K562 (cell line): Measurements from ENCODE around the gene RBMS3. TPM values are rescaled to one million over a fixed set of nuclear protein-coding genes. Genes with fewer than 3 reads are reported as not detected.

Experiments used
- ATAC-seq: fragments of 200-7000 bp; cut with Tn5 transposase; 3 replicates; pipeline ENCODE4 v1.9.1; 2020; ENCODE audit warnings: moderate library complexity
- BruUV-seq: library from RNA; stranded (reverse); fragments of 400-500 nt; replicated peaks from 2 replicates; lab custom pipeline; 2021; lab: Mats Ljungman, UMichigan
- CTCF ChIA-PET: fragments of 300-600 bp; formaldehyde crosslinking; extraction: SDS; loops from one replicate; lab custom pipeline; 2021; ENCODE audit warnings: low intra/inter-chr PET ratio; lab: Yijun Ruan, JAX
- POLR2A ChIA-PET: fragments of 300-600, 350-650 bp; sonication (Branson Sonifier 250); formaldehyde crosslinking; extraction: SDS; loops from one replicate; lab custom pipeline; 2021; ENCODE audit warnings: antibody characterized with exemption, inconsistent platforms; lab: Yijun Ruan, JAX
- DNase-seq, 4 experiments: peaks; one replicate each; pipeline versions ENCODE4 v3.0.0 to v3.0.0-alpha.2; 2011 to 2018; ENCODE audit warnings: low spot score in 3 of 4, mixed read lengths in 3 of 4; ENCODE audit errors: extremely low read depth in 1 of 4
- FAIRE-seq: peaks from 2 replicates; lab custom pipeline; 2011; peaks lifted over from hg19 to GRCh38; lab: Jason Lieb, UNC
- H2AFZ ChIP-seq: 2 replicates; pipeline ENCODE4 v1.6.0; 2011; ENCODE audit warnings: low read depth, low read length, control low read depth, inconsistent platforms
- H3K27ac ChIP-seq: fragments of 200-600 bp; 3 replicates; pipeline ENCODE4 v1.8.0; 2011; ENCODE audit warnings: low read depth, mild to moderate bottlenecking, control low read depth, inconsistent platforms, low read length, moderate library complexity, mixed read lengths; ENCODE audit errors: extremely low read depth
- H3K27me3 ChIP-seq, 2 experiments: fragments of 300-600 bp in 1 of 2; 2 replicates in 1 of 2; 3 replicates in 1 of 2; pipeline versions ENCODE4 v1.6.0 to v1.8.0; 2011; ENCODE audit warnings: inconsistent platforms in 2 of 2, low read length in 2 of 2, mild to moderate bottlenecking in 1 of 2, mixed read lengths in 1 of 2, moderate library complexity in 1 of 2; ENCODE audit not compliant: control insufficient read depth in 2 of 2, insufficient read depth in 2 of 2
- H3K36me3 ChIP-seq: fragments of 300-600 bp; 3 replicates; pipeline ENCODE4 v1.8.0; 2011; ENCODE audit warnings: mild to moderate bottlenecking, low read length, inconsistent platforms; ENCODE audit not compliant: control insufficient read depth, insufficient read depth
- H3K4me1 ChIP-seq, 2 experiments: fragments of 200-600 bp in 1 of 2; replicated peaks in 1 of 2; 2 replicates in 1 of 2; 3 replicates in 1 of 2; pipeline versions ENCODE4 v1.5.1 to v1.8.0; 2011; ENCODE audit warnings: inconsistent platforms in 2 of 2, low read length in 2 of 2, mild to moderate bottlenecking in 1 of 2, mixed read lengths in 1 of 2, moderate library complexity in 1 of 2; ENCODE audit not compliant: control insufficient read depth in 2 of 2, insufficient read depth in 2 of 2
- H3K4me2 ChIP-seq: 2 replicates; pipeline ENCODE4 v1.6.1; 2011; ENCODE audit warnings: low read length, control low read depth, inconsistent platforms, mixed read lengths; ENCODE audit not compliant: insufficient read depth
- H3K4me3 ChIP-seq: fragments of 200-600 bp; sonication (generic), shearing (Covaris generic); 2 replicates; pipeline ENCODE4 v1.5.1; 2016; ENCODE audit warnings: control low read depth, inconsistent platforms
- H3K79me2 ChIP-seq: fragments of 200-600 bp; 3 replicates; pipeline ENCODE4 v1.8.0; 2011; ENCODE audit warnings: low read length, inconsistent platforms; ENCODE audit not compliant: control insufficient read depth, insufficient read depth
- H3K9ac ChIP-seq, 2 experiments: 2 replicates each; pipeline versions ENCODE4 v1.6.0 to v1.6.1; 2011; ENCODE audit warnings: low read depth in 2 of 2, low read length in 2 of 2, control low read depth in 1 of 2, inconsistent platforms in 1 of 2, mild to moderate bottlenecking in 1 of 2, mixed read lengths in 1 of 2; ENCODE audit not compliant: insufficient read depth in 1 of 2
- H3K9me1 ChIP-seq: one replicate; pipeline ENCODE4 v1.6.0; 2011; ENCODE audit warnings: inconsistent platforms, mild to moderate bottlenecking, low read length, moderate library complexity; ENCODE audit not compliant: control insufficient read depth, insufficient read depth
- H3K9me3 ChIP-seq: replicated peaks from 2 replicates; pipeline ENCODE4 v1.5.1; 2011; ENCODE audit warnings: low read depth, low read length, inconsistent platforms; ENCODE audit not compliant: control insufficient read depth, insufficient read depth
- H4K20me1 ChIP-seq: replicated peaks from 2 replicates; pipeline ENCODE4 v1.6.1; 2011; ENCODE audit warnings: low read length, inconsistent platforms, mixed read lengths; ENCODE audit not compliant: control insufficient read depth, insufficient read depth
- CEBPG ChIP-seq, 3 experiments: fragments of 200-800 bp in 1 of 3; sonication (Bioruptor generic) in 1 of 3; sonication (generic) in 1 of 3; formaldehyde crosslinking in 1 of 3; IDR thresholded peaks in 2 of 3; conservative IDR thresholded peaks in 1 of 3; 2 replicates each; pipeline versions ENCODE4 v1.6.1 to v1.8.0; 2016 to 2022; ENCODE audit warnings: missing compliant biosample characterization in 2 of 3, missing genetic modification characterization in 2 of 3, mild to moderate bottlenecking in 1 of 3, missing genetic modification reagents in 1 of 3
- HLTF ChIP-seq: fragments of 450-650 bp; IDR thresholded peaks from 2 replicates; pipeline ENCODE4 v1.6.1; 2016
- REST ChIP-seq, 2 experiments: fragments of 450-650 bp; formaldehyde crosslinking in 1 of 2; IDR thresholded peaks; 2 replicates each; pipeline versions ENCODE4 v1.4.0 to v1.6.1; 2014 to 2020; ENCODE audit warnings: mild to moderate bottlenecking in 2 of 2, borderline replicate concordance in 1 of 2, low read depth in 1 of 2
- SMARCE1 ChIP-seq: fragments of 450-650 bp; IDR thresholded peaks from 2 replicates; pipeline ENCODE4 v1.7.1; 2016; ENCODE audit warnings: mild to moderate bottlenecking
- SNRNP70 ChIP-seq: fragments of 200-400 bp; formaldehyde crosslinking; optimal IDR thresholded peaks from 2 replicates; pipeline ENCODE3; 2017; ENCODE audit warnings: low read depth, low read length
- TAF9B ChIP-seq: fragments of 450-650 bp; IDR thresholded peaks from 2 replicates; pipeline ENCODE4 v1.6.1; 2018; ENCODE audit warnings: mild to moderate bottlenecking; ENCODE audit not compliant: partially characterized antibody
- ZNF551 ChIP-seq: fragments of 250-450 bp; sonication (Bioruptor Pico); IDR thresholded peaks from 2 replicates; pipeline ENCODE4 v1.5.0; 2021; ENCODE audit warnings: mild to moderate bottlenecking, moderate library complexity
- WGBS: fragments of 100-300 bp; shearing (Covaris generic); methylation state at CpG from one replicate; pipeline ENCODE4 v1.1.6; 2016; ENCODE audit warnings: low coverage, mixed read lengths; ENCODE audit not compliant: insufficient coverage; ENCODE audit errors: missing lambda C conversion rate; 5-methylcytosine and 5-hydroxymethylcytosine counted together
- in situ Hi-C: fragments of 300-500 bp; cut with MboI; formaldehyde crosslinking; loops from 4 replicates; pipeline ENCODE4 v1.15.0; 2018; ENCODE audit warnings: inconsistent platforms, mixed read lengths
- intact Hi-C: fragments of 100-400 bp; cut with micrococcal nuclease; formaldehyde crosslinking; loops from 2 replicates; pipeline ENCODE4 v1.14.2; 2022
- polyA plus RNA-seq, 8 experiments: library from polyadenylated mRNA; depleted of rRNA in 4 of 8; stranded (reverse) in 5 of 8; unstranded in 3 of 8; fragments of >200 nt; fragmentation: Nextera tagmentation in 2 of 8; fragmentation: Illumina TruSeq in 1 of 8; extraction: Ambion mirVana in 2 of 8; extraction: Trizol in 1 of 8; gene quantifications; 2 replicates each; pipeline versions ENCODE4 v1.2.1 to v1.2.3, GENCODE V29; 2011 to 2014; ENCODE audit warnings: inconsistent platforms in 1 of 8, missing spikeins in 1 of 8
- total RNA-seq, 7 experiments: library from RNA; depleted of rRNA in 6 of 7; stranded (reverse); fragments of >200 nt in 6 of 7; fragmentation: Illumina TruSeq in 2 of 7; extraction: Trizol in 2 of 7; gene quantifications; 2 replicates each; pipeline versions ENCODE4 v1.2.1 to v1.2.3, GENCODE V29; 2011 to 2021; ENCODE audit warnings: low replicate concordance in 1 of 7

The RBMS3 gene
- total and polyA plus RNA-seq, 9 of the 15 experiments (the other 6 are each of a cell fraction or from before 2014, with no cell fraction given), result 0.20 TPM; not detected in 8

- H3K4me1 ChIP-seq, result no peaks in the 10 kb centered on the region
- H3K4me2 ChIP-seq, result no peak overlapping the region
- 0% methylated on average over 1 of the region's 1 CpG for WGBS
- no peak for ATAC-seq
- H3K36me3 ChIP-seq, result no peaks in the 10 kb centered on the region
- H3K27me3 ChIP-seq, result no peaks in the 10 kb centered on the region
- H3K9me3 ChIP-seq, result peaks cover 2% of the 10 kb centered on the region; the same call in 1 of the 2 replicates
- H3K9me1 ChIP-seq, result no peaks in the 10 kb centered on the region
- H3K4me3 ChIP-seq, result no peak overlapping the region
- DNase-seq, result no peak
- no peak for FAIRE-seq
- in situ Hi-C loops (no loop called here), intact Hi-C loops (no loop called here)
- POLR2A ChIA-PET, result no interaction called here
- H3K79me2 ChIP-seq, result no peaks in the 10 kb centered on the region
- H2AFZ ChIP-seq, result no peak overlapping the region
- TF ChIP-seq SMARCE1 (no peak), TAF9B (no peak), ZNF551 (no peak)
- H3K27ac ChIP-seq, result no peak overlapping the region
- H3K9ac ChIP-seq, result no peak overlapping the region
- BruUV-seq, result no TSS peak
- no peaks in the 10 kb centered on the region for H4K20me1 ChIP-seq
- CTCF ChIA-PET, result no interaction called here
Measured at GRCh38 chr3:29594261-29594660, 313.4 kb downstream of the RBMS3 start.

GRCh38 chr3:29597376-29598008 lies 316.6 kb downstream of the RBMS3 start:
- no peak for DNase-seq
- H3K9me1 ChIP-seq, result no peaks in the 10 kb centered on the region
- FAIRE-seq, result peak; percentile 56
- H4K20me1 ChIP-seq, result no peaks in the 10 kb centered on the region
- intact Hi-C loops (no loop called here), in situ Hi-C loops (no loop called here)
- no peaks in the 10 kb centered on the region for H3K27me3 ChIP-seq
- H3K9me3 ChIP-seq, result peaks cover 2% of the 10 kb centered on the region; the same call in 1 of the 2 replicates
- no peaks in the 10 kb centered on the region for H3K4me1 ChIP-seq
- H3K79me2 ChIP-seq, result no peaks in the 10 kb centered on the region
- 0% methylated on average over 3 of the region's 3 CpGs for WGBS
- no peak overlapping the region for H3K27ac ChIP-seq
- no peak overlapping the region for H3K4me3 ChIP-seq
- BruUV-seq, result no TSS peak
- no peak overlapping the region for H3K9ac ChIP-seq
- H2AFZ ChIP-seq, result no peak overlapping the region
- no peak overlapping the region for H3K4me2 ChIP-seq
- H3K36me3 ChIP-seq, result no peaks in the 10 kb centered on the region
- no peak for ATAC-seq
- POLR2A ChIA-PET, result no interaction called here
- CTCF ChIA-PET, result no interaction called here
- TF ChIP-seq HLTF, result no peak
- TF ChIP-seq SNRNP70, result no peak
- TF ChIP-seq CEBPG (CRISPR knock-in tag; IDR thresholded peaks at IDR 0.05), result no peak
- peak in 1 of 2 experiments; percentile 73; a peak in 2 of 4 replicates for TF ChIP-seq CEBPG (tag; conservative IDR thresholded peaks at IDR 0.05 in 1 of 2, IDR thresholded peaks at IDR 0.05 in 1 of 2)
- no peak for TF ChIP-seq REST (IDR thresholded peaks at IDR 0.05; ENCODE audit: borderline replicate concordance)
- no peak for TF ChIP-seq REST (CRISPR knock-in tag; IDR thresholded peaks at IDR 0.05; ENCODE audit: low read depth)
